Panc1 (cell line): Measurements from ENCODE around the gene ABT1.

Source experiments
- POLR2AphosphoS5 ChIP-seq: IDR thresholded peaks from 2 replicates; pipeline ENCODE4 v1.6.1; 2012; ENCODE audit warnings: mild to moderate bottlenecking, low read depth, low read length, moderate library complexity
- TF ChIP-seq, protein P1 (sequence below): fragments of 450-650 bp; IDR thresholded peaks from 2 replicates; pipeline ENCODE4 v1.5.1; 2017; ENCODE audit warnings: mild to moderate bottlenecking
- TF ChIP-seq, protein P2 (sequence below), 2 experiments: IDR thresholded peaks; 2 replicates each; pipeline ENCODE4 v1.6.1; 2011 to 2012; ENCODE audit warnings: low read depth in 2 of 2, control low read depth in 1 of 2, low read length in 1 of 2, mild to moderate bottlenecking in 1 of 2, moderate library complexity in 1 of 2; ENCODE audit not compliant: insufficient read depth in 1 of 2

DNA sequence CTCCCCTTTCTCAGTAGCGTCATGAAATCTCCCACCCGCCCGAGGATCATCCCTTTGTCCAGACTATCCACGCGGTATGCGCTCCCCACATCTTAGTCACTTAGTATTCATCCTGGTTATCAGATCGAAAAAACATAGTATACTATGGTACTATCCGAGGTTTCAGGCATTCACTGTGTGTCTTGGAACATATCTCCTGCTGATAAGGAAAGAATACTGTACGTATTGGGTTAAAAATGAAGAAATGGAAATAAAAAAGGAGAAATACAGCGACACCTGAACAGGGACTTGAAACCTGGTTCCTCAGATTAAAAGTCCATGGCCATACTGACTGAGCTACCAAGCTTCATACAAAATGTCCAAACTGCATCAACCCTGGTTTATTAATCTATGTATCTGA is 44.5 kb upstream of the ABT1 start:
- TF ChIP-seq, protein P1, sequence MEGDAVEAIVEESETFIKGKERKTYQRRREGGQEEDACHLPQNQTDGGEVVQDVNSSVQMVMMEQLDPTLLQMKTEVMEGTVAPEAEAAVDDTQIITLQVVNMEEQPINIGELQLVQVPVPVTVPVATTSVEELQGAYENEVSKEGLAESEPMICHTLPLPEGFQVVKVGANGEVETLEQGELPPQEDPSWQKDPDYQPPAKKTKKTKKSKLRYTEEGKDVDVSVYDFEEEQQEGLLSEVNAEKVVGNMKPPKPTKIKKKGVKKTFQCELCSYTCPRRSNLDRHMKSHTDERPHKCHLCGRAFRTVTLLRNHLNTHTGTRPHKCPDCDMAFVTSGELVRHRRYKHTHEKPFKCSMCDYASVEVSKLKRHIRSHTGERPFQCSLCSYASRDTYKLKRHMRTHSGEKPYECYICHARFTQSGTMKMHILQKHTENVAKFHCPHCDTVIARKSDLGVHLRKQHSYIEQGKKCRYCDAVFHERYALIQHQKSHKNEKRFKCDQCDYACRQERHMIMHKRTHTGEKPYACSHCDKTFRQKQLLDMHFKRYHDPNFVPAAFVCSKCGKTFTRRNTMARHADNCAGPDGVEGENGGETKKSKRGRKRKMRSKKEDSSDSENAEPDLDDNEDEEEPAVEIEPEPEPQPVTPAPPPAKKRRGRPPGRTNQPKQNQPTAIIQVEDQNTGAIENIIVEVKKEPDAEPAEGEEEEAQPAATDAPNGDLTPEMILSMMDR: no peak
- TF ChIP-seq POLR2AphosphoS5: no peak
- TF ChIP-seq, protein P2, sequence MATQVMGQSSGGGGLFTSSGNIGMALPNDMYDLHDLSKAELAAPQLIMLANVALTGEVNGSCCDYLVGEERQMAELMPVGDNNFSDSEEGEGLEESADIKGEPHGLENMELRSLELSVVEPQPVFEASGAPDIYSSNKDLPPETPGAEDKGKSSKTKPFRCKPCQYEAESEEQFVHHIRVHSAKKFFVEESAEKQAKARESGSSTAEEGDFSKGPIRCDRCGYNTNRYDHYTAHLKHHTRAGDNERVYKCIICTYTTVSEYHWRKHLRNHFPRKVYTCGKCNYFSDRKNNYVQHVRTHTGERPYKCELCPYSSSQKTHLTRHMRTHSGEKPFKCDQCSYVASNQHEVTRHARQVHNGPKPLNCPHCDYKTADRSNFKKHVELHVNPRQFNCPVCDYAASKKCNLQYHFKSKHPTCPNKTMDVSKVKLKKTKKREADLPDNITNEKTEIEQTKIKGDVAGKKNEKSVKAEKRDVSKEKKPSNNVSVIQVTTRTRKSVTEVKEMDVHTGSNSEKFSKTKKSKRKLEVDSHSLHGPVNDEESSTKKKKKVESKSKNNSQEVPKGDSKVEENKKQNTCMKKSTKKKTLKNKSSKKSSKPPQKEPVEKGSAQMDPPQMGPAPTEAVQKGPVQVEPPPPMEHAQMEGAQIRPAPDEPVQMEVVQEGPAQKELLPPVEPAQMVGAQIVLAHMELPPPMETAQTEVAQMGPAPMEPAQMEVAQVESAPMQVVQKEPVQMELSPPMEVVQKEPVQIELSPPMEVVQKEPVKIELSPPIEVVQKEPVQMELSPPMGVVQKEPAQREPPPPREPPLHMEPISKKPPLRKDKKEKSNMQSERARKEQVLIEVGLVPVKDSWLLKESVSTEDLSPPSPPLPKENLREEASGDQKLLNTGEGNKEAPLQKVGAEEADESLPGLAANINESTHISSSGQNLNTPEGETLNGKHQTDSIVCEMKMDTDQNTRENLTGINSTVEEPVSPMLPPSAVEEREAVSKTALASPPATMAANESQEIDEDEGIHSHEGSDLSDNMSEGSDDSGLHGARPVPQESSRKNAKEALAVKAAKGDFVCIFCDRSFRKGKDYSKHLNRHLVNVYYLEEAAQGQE (IDR thresholded peaks at IDR 0.05; ENCODE audit: insufficient read depth in 1 of 2, low read depth in 2 of 2, low read length in 1 of 2): no peak
